Measurements from ENCODE around the gene SHMT2. TPM values are rescaled to one million over a fixed set of nuclear protein-coding genes. Genes with fewer than 3 reads are reported as not detected.

SHMT2 gene
- total and polyA plus RNA-seq, 2 of the 4 experiments (the other 2 are of a cell fraction): 266 to 364 TPM

GRCh38 chr12:57211791-57212700 is 17.5 kb upstream of the SHMT2 start:
- Histone ChIP-seq H3K4me1 (ENCODE audit: control insufficient read depth, insufficient read depth, low read length) (peaks cover 2% of the 10 kb centered on the region; the same call in 1 of the 2 replicates), H2AFZ (replicated peaks; ENCODE audit: low read length, poor library complexity) (no peak overlapping the region), H3K4ac (ENCODE audit: low read depth, low read length) (no peak overlapping the region), H3K23ac (ENCODE audit: low read depth, low read length) (no peak overlapping the region), H3K36me3 (ENCODE audit: control insufficient read depth, insufficient read depth, low read length) (peaks cover 66% of the 10 kb centered on the region), H4K5ac (ENCODE audit: low read depth, low read length) (no peak overlapping the region), H3K4me2 (ENCODE audit: low read depth, low read length) (no peak overlapping the region), H3K4me3 (ENCODE audit: insufficient read depth, low read depth, low read length) (no peak overlapping the region), H2AK5ac (ENCODE audit: low read depth, low read length) (no peak overlapping the region), H3K27me3 (ENCODE audit: control insufficient read depth, insufficient read depth, low read length) (peaks cover 22% of the 10 kb centered on the region; the same call in 1 of the 2 replicates), H2BK15ac (ENCODE audit: low read depth, low read length) (no peak overlapping the region), H2BK20ac (ENCODE audit: low read depth, low read length) (no peak overlapping the region), H2BK120ac (ENCODE audit: low read depth, low read length) (no peak overlapping the region), H3K56ac (ENCODE audit: extremely low read depth, insufficient read depth, low read length) (no peak overlapping the region), H4K91ac (ENCODE audit: insufficient read depth, low read depth, low read length) (no peak overlapping the region), H3K27ac (ENCODE audit: insufficient read depth, low read length) (no peak overlapping the region), H2AK9ac (replicated peaks; ENCODE audit: low read depth, low read length, poor library complexity) (peak overlapping the region; percentile 66), H3K14ac (replicated peaks; ENCODE audit: low read depth, low read length) (no peak overlapping the region), H3K9me1 (ENCODE audit: insufficient read depth, low read length) (no peaks in the 10 kb centered on the region), H3K18ac (ENCODE audit: low read depth, low read length) (no peak overlapping the region), H3K9ac (ENCODE audit: low read depth, low read length) (no peak overlapping the region), H2BK5ac (ENCODE audit: low read depth, low read length, poor library complexity, severe bottlenecking) (no peak overlapping the region), H3K79me1 (ENCODE audit: low read depth in 1 of 2, low read length in 2 of 2) (no peaks in the 10 kb centered on the region), H3K9me3 (ENCODE audit: control insufficient read depth, insufficient read depth, low read length) (no peaks in the 10 kb centered on the region), H4K20me1 (ENCODE audit: insufficient read depth, low read length) (peaks cover 51% of the 10 kb centered on the region), H4K8ac (ENCODE audit: low read depth in 2 of 2, low read length in 2 of 2) (no peak overlapping the region)
- BruUV-seq (replicated peaks): no TSS peak
- DNase-seq (no peak), ATAC-seq (ENCODE audit: low read depth) (no peak)
- CTCF ChIA-PET: interaction anchor here (1.7 kb wide), 1 partner anchor 31 kb away, joined by 9 read pairs; no protein-coding TSS in a partner anchor
- in situ Hi-C loops (cut with MboI; ENCODE audit: low sequenced_read_pairs) (no loop called here), dilution Hi-C loops (cut with HindIII; ENCODE audit: low sequenced_read_pairs, unreplicated experiment) (no loop called here), intact Hi-C loops (cut with micrococcal nuclease) (no loop called here)
- no peak for TF ChIP-seq CEBPB (IDR thresholded peaks at IDR 0.05; ENCODE audit: low read depth, low read length)
- TF ChIP-seq CTCF (conservative IDR thresholded peaks at IDR 0.05; ENCODE audit: low read depth, low read length): no peak
- POLR2A ChIA-PET (ENCODE audit: unreplicated experiment): no interaction called here
- 100% methylated on average over 1 of the region's 27 CpGs; no CpG with 5 or more reads in 1 of the 2 experiments for WGBS, 2 experiments (ENCODE audit: extremely low coverage in 2 of 2, insufficient read length in 1 of 2)

Measured in IMR-90 (cell line).